ENCODE data around the gene BIN1. TPM values are rescaled to one million over a fixed set of nuclear protein-coding genes. Genes with fewer than 3 reads are reported as not detected.

Gene BIN1
- 10 to 100 TPM in 3 of 4 donors, 1 to 10 TPM in 1; 6.7 to 54.3 (median 28.7) TPM for polyA plus RNA-seq
- long read RNA-seq, donor 1: 0 reads
- long read RNA-seq, donor 2: 0 reads
- long read RNA-seq, donor 3, partial matches to known transcripts: 0 of 5 reads
- long read RNA-seq, donor 3, other reads (novel, unspliced or antisense): 0 of 5 reads
- long read RNA-seq, donor 4: 0 reads
- long read RNA-seq, donor 5: 0 reads
- long read RNA-seq, donor 6, partial matches to known transcripts: 12 of 20 reads
- long read RNA-seq, donor 6, other reads (novel, unspliced or antisense): 0 of 20 reads
- long read RNA-seq, donor 7: 0 reads
- long read RNA-seq, donor 8, transcript BIN1-206 (15 exons, 2,209 nt): major isoform, 5 of 12 reads
- long read RNA-seq, donor 8, partial matches to known transcripts: 0 of 12 reads
- long read RNA-seq, donor 8, other reads (novel, unspliced or antisense): 0 of 12 reads
- long read RNA-seq, donor 9, full-length matches to known transcripts: 6 of 6 reads
- long read RNA-seq, donor 9, partial matches to known transcripts: 0 of 6 reads
- long read RNA-seq, donor 9, other reads (novel, unspliced or antisense): 0 of 6 reads
- long read RNA-seq, donor 10, transcript BIN1-209 (15 exons, 2,293 nt): major isoform, 8 of 18 reads
- long read RNA-seq, donor 10, partial matches to known transcripts: 6 of 18 reads
- long read RNA-seq, donor 10, other reads (novel, unspliced or antisense): 0 of 18 reads

- no peak for FAIRE-seq
- peak within 1 kb of the TSS; percentile 34 to 81 (median 69) for H3K4me3 ChIP-seq (ENCODE audit: low read depth in 1 of 3, low read length in 3 of 3)
- H3K4me1 ChIP-seq (ENCODE audit: control insufficient read depth in 3 of 3, insufficient read depth in 2 of 3, low read depth in 1 of 3, low read length in 2 of 3): peaks cover 0 to 45% (median 3%) of the 10 kb centered on the region in 3 donors
- H3K27me3 ChIP-seq (ENCODE audit: control insufficient read depth in 3 of 3, insufficient read depth in 3 of 3, low read length in 3 of 3): peaks cover 0 to 3% (median 0%) of the 10 kb centered on the region in 3 donors
- no peaks in the 10 kb centered on the region for H3K9me3 ChIP-seq (ENCODE audit: control insufficient read depth in 2 of 2, insufficient read depth in 1 of 2, low read depth in 1 of 2, low read length in 1 of 2)
- WGBS, 3 donors: 0% methylated on average over 56 to 77 of the region's 77 CpGs
- H3K27ac ChIP-seq (ENCODE audit: low read depth in 1 of 3, low read length in 2 of 3): peak within 1 kb of the TSS; percentile 67 to 91 (median 68)
- peak; percentile 77 to 96 for DNase-seq
- H3K36me3 ChIP-seq (ENCODE audit: control insufficient read depth in 3 of 3, insufficient read depth in 2 of 3, low read depth in 1 of 3, low read length in 3 of 3): peaks cover 0 to 26% (median 0%) of the 10 kb centered on the region in 3 donors
These were observed at the start of gene BIN1 for GRCh38 chr2:127106991-127107621. Gene BIN1 (minus strand): TSS chr2:127107154. CDS start chr2:127106943, 211 bp downstream.

- H3K27ac ChIP-seq (ENCODE audit: low read depth in 1 of 3, low read length in 2 of 3): peak overlapping the region in 1 of 3 donors; percentile 23
- DNase-seq (no peak), FAIRE-seq (no peak)
- no peaks in the 10 kb centered on the region for H3K36me3 ChIP-seq (ENCODE audit: control insufficient read depth in 3 of 3, insufficient read depth in 2 of 3, low read depth in 1 of 3, low read length in 3 of 3)
- no peaks in the 10 kb centered on the region for H3K27me3 ChIP-seq (ENCODE audit: control insufficient read depth in 3 of 3, insufficient read depth in 3 of 3, low read length in 3 of 3)
- peaks cover 0 to 5% of the 10 kb centered on the region in 2 donors for H3K9me3 ChIP-seq (ENCODE audit: control insufficient read depth in 2 of 2, insufficient read depth in 1 of 2, low read depth in 1 of 2, low read length in 1 of 2)
- H3K4me1 ChIP-seq (ENCODE audit: control insufficient read depth in 3 of 3, insufficient read depth in 2 of 3, low read depth in 1 of 3, low read length in 2 of 3): peaks cover 0 to 6% (median 0%) of the 10 kb centered on the region in 3 donors
- H3K4me3 ChIP-seq (ENCODE audit: low read depth in 1 of 3, low read length in 3 of 3): no peak overlapping the region
- WGBS, 3 donors: 37 to 46% (median 42%) methylated on average over 2 of the region's 2 CpGs
These were observed 49.0 kb upstream of the BIN1 start for GRCh38 chr2:127155947-127156346.

GRCh38 chr2:127155028-127155581 lies 48.2 kb upstream of the BIN1 start:
- peak overlapping the region in 2 of 3 donors; percentile 11 to 56 for H3K27ac ChIP-seq (ENCODE audit: low read depth in 1 of 3, low read length in 2 of 3)
- no peaks in the 10 kb centered on the region for H3K4me1 ChIP-seq (ENCODE audit: control insufficient read depth in 3 of 3, insufficient read depth in 2 of 3, low read depth in 1 of 3, low read length in 2 of 3)
- no peak for DNase-seq
- H3K36me3 ChIP-seq (ENCODE audit: control insufficient read depth in 3 of 3, insufficient read depth in 2 of 3, low read depth in 1 of 3, low read length in 3 of 3): no peaks in the 10 kb centered on the region
- WGBS, 3 donors: 68 to 90% (median 82%) methylated on average over 7 of the region's 7 CpGs
- FAIRE-seq: no peak
- H3K27me3 ChIP-seq (ENCODE audit: control insufficient read depth in 3 of 3, insufficient read depth in 3 of 3, low read length in 3 of 3): no peaks in the 10 kb centered on the region
- peaks cover 0 to 10% of the 10 kb centered on the region in 2 donors for H3K9me3 ChIP-seq (ENCODE audit: control insufficient read depth in 2 of 2, insufficient read depth in 1 of 2, low read depth in 1 of 2, low read length in 1 of 2)
- H3K4me3 ChIP-seq (ENCODE audit: low read depth in 1 of 3, low read length in 3 of 3): no peak overlapping the region

- Histone ChIP-seq H3K36me3 (ENCODE audit: control insufficient read depth in 3 of 3, insufficient read depth in 2 of 3, low read depth in 1 of 3, low read length in 3 of 3) (no peaks in the 10 kb centered on the region), H3K27ac (ENCODE audit: low read depth in 1 of 3, low read length in 2 of 3) (peak overlapping the region in 1 of 3 donors; percentile 11), H3K4me1 (ENCODE audit: control insufficient read depth in 3 of 3, insufficient read depth in 2 of 3, low read depth in 1 of 3, low read length in 2 of 3) (no peaks in the 10 kb centered on the region), H3K4me3 (ENCODE audit: low read depth in 1 of 3, low read length in 3 of 3) (no peak overlapping the region), H3K27me3 (ENCODE audit: control insufficient read depth in 3 of 3, insufficient read depth in 3 of 3, low read length in 3 of 3) (no peaks in the 10 kb centered on the region), H3K9me3 (ENCODE audit: control insufficient read depth in 2 of 2, insufficient read depth in 1 of 2, low read depth in 1 of 2, low read length in 1 of 2) (peaks cover 0 to 13% of the 10 kb centered on the region in 2 donors)
- no peak for DNase-seq
- whole genome bisulfite sequencing, 3 donors: 72 to 94% (median 89%) methylated on average over 4 of the region's 4 CpGs
- FAIRE-seq: no peak
These were observed 47.4 kb upstream of the BIN1 start for GRCh38 chr2:127154396-127154795.

- WGBS, 3 donors: 84 to 90% (median 87%) methylated on average over 5 to 6 of the region's 6 CpGs
- Histone ChIP-seq H3K27ac (ENCODE audit: low read depth in 1 of 3, low read length in 2 of 3) (no peak overlapping the region), H3K4me1 (ENCODE audit: control insufficient read depth in 3 of 3, insufficient read depth in 2 of 3, low read depth in 1 of 3, low read length in 2 of 3) (no peaks in the 10 kb centered on the region), H3K36me3 (ENCODE audit: control insufficient read depth in 3 of 3, insufficient read depth in 2 of 3, low read depth in 1 of 3, low read length in 3 of 3) (no peaks in the 10 kb centered on the region), H3K27me3 (ENCODE audit: control insufficient read depth in 3 of 3, insufficient read depth in 3 of 3, low read length in 3 of 3) (no peaks in the 10 kb centered on the region), H3K9me3 (ENCODE audit: control insufficient read depth in 2 of 2, insufficient read depth in 1 of 2, low read depth in 1 of 2, low read length in 1 of 2) (peaks cover 0 to 13% of the 10 kb centered on the region in 2 donors), H3K4me3 (ENCODE audit: low read depth in 1 of 3, low read length in 3 of 3) (no peak overlapping the region)
- no peak for FAIRE-seq
- DNase-seq: no peak
These were observed 46.8 kb upstream of the BIN1 start for GRCh38 chr2:127153691-127154158.

- H3K36me3 ChIP-seq (ENCODE audit: control insufficient read depth in 3 of 3, insufficient read depth in 2 of 3, low read depth in 1 of 3, low read length in 3 of 3): no peaks in the 10 kb centered on the region
- WGBS, 3 donors: 57 to 85% (median 65%) methylated on average over 1 of the region's 1 CpG
- DNase-seq (no peak), FAIRE-seq (no peak)
- peaks cover 0 to 10% of the 10 kb centered on the region in 2 donors for H3K9me3 ChIP-seq (ENCODE audit: control insufficient read depth in 2 of 2, insufficient read depth in 1 of 2, low read depth in 1 of 2, low read length in 1 of 2)
- no peaks in the 10 kb centered on the region for H3K27me3 ChIP-seq (ENCODE audit: control insufficient read depth in 3 of 3, insufficient read depth in 3 of 3, low read length in 3 of 3)
- no peaks in the 10 kb centered on the region for H3K4me1 ChIP-seq (ENCODE audit: control insufficient read depth in 3 of 3, insufficient read depth in 2 of 3, low read depth in 1 of 3, low read length in 2 of 3)
- H3K4me3 ChIP-seq (ENCODE audit: low read depth in 1 of 3, low read length in 3 of 3): no peak overlapping the region
- H3K27ac ChIP-seq (ENCODE audit: low read depth in 1 of 3, low read length in 2 of 3): no peak overlapping the region
These were observed 44.0 kb upstream of the BIN1 start for GRCh38 chr2:127150996-127151395.

GRCh38 chr2:127149384-127149783 lies 42.4 kb upstream of the BIN1 start:
- no peaks in the 10 kb centered on the region for H3K27me3 ChIP-seq (ENCODE audit: control insufficient read depth in 3 of 3, insufficient read depth in 3 of 3, low read length in 3 of 3)
- 84 to 91% (median 91%) methylated on average over 4 of the region's 4 CpGs for WGBS, 3 donors
- no peak overlapping the region for H3K4me3 ChIP-seq (ENCODE audit: low read depth in 1 of 3, low read length in 3 of 3)
- peaks cover 0 to 10% of the 10 kb centered on the region in 2 donors for H3K9me3 ChIP-seq (ENCODE audit: control insufficient read depth in 2 of 2, insufficient read depth in 1 of 2, low read depth in 1 of 2, low read length in 1 of 2)
- H3K36me3 ChIP-seq (ENCODE audit: control insufficient read depth in 3 of 3, insufficient read depth in 2 of 3, low read depth in 1 of 3, low read length in 3 of 3): no peaks in the 10 kb centered on the region
- H3K27ac ChIP-seq (ENCODE audit: low read depth in 1 of 3, low read length in 2 of 3): no peak overlapping the region
- no peak for DNase-seq
- H3K4me1 ChIP-seq (ENCODE audit: control insufficient read depth in 3 of 3, insufficient read depth in 2 of 3, low read depth in 1 of 3, low read length in 2 of 3): no peaks in the 10 kb centered on the region
- FAIRE-seq: no peak
